WTC11 (cell line): ENCODE measurements around the gene ASB5. TPM values are rescaled to one million over a fixed set of nuclear protein-coding genes. Genes with fewer than 3 reads are reported as not detected.

Experiments used
- ATAC-seq: fragments of 200-7000 bp; cut with Tn5 transposase; 2 replicates; pipeline ENCODE4 v1.10.0; 2021; ENCODE audit warnings: mild to moderate bottlenecking, moderate library complexity
- CTCF ChIA-PET: fragments of 300-600 bp; sonication (Branson Sonifier 250); formaldehyde crosslinking; loops from one replicate; lab custom pipeline; 2021; ENCODE audit warnings: antibody characterized with exemption; lab: Charles Lee
- POLR2A ChIA-PET: fragments of 350-600 bp; sonication (Branson Sonifier 250); formaldehyde crosslinking; loops from one replicate; lab custom pipeline; 2021; ENCODE audit warnings: antibody characterized with exemption; lab: Charles Lee
- DNase-seq: peaks from one replicate; pipeline ENCODE4 v3.0.0; 2021; ENCODE audit warnings: low spot score
- H3K27ac Mint-ChIP-seq: 2 replicates; pipeline ENCODE4 v1.8.0; 2021; ENCODE audit warnings: mixed read lengths
- H3K27me3 Mint-ChIP-seq: 2 replicates; pipeline ENCODE4 v1.8.0; 2021; ENCODE audit warnings: low read depth, mild to moderate bottlenecking, moderate library complexity, mixed read lengths
- H3K36me3 Mint-ChIP-seq: 2 replicates; pipeline ENCODE4 v1.8.0; 2021; ENCODE audit warnings: mixed read lengths
- H3K4me1 Mint-ChIP-seq: 2 replicates; pipeline ENCODE4 v1.8.0; 2022; ENCODE audit warnings: mixed read lengths
- H3K4me3 Mint-ChIP-seq: 2 replicates; pipeline ENCODE4 v1.8.0; 2021; ENCODE audit warnings: mild to moderate bottlenecking, moderate library complexity, mixed read lengths
- H3K9me3 Mint-ChIP-seq: 2 replicates; pipeline ENCODE4 v1.8.0; 2021; ENCODE audit warnings: mixed read lengths
- CREB1 ChIP-seq: sonication (generic); formaldehyde crosslinking; IDR thresholded peaks from 2 replicates; pipeline ENCODE4 v1.8.0; 2023; ENCODE audit warnings: mild to moderate bottlenecking, missing genetic modification reagents
- ELF4 ChIP-seq: sonication (generic); formaldehyde crosslinking; IDR thresholded peaks from 2 replicates; pipeline ENCODE4 v1.8.1; 2022; ENCODE audit warnings: low read depth, mild to moderate bottlenecking, moderate library complexity, missing genetic modification reagents
- FOXJ3 ChIP-seq: sonication (generic); formaldehyde crosslinking; IDR thresholded peaks from 2 replicates; pipeline ENCODE4 v1.9.0; 2021; ENCODE audit warnings: missing genetic modification reagents, mild to moderate bottlenecking, borderline replicate concordance
- IRF2 ChIP-seq: sonication (generic); formaldehyde crosslinking; IDR thresholded peaks from 2 replicates; pipeline ENCODE4 v1.8.0; 2022; ENCODE audit warnings: low read depth, missing genetic modification reagents, borderline replicate concordance
- JUN ChIP-seq: sonication (generic); formaldehyde crosslinking; IDR thresholded peaks from 2 replicates; pipeline ENCODE4 v1.8.0; 2023; ENCODE audit warnings: mild to moderate bottlenecking, missing genetic modification reagents
- NFYB ChIP-seq: sonication (generic); formaldehyde crosslinking; conservative IDR thresholded peaks from 2 replicates; pipeline ENCODE4 v1.8.0; 2022; ENCODE audit warnings: low read depth, missing genetic modification reagents
- NR1H2 ChIP-seq: sonication (generic); formaldehyde crosslinking; IDR thresholded peaks from 2 replicates; pipeline ENCODE4 v1.9.0; 2021; ENCODE audit warnings: mild to moderate bottlenecking, moderate library complexity, missing genetic modification reagents
- SOX15 ChIP-seq: fragments of 250-450 bp; sonication (Bioruptor Pico); IDR thresholded peaks from 2 replicates; pipeline ENCODE4 v1.9.0; 2021; ENCODE audit warnings: mild to moderate bottlenecking
- TEAD1 ChIP-seq: sonication (generic); formaldehyde crosslinking; IDR thresholded peaks from 2 replicates; pipeline ENCODE4 v1.8.0; 2022; ENCODE audit warnings: mild to moderate bottlenecking, missing genetic modification reagents
- ZNF416 ChIP-seq: fragments of 250-450 bp; sonication (Bioruptor Pico); IDR thresholded peaks from 2 replicates; pipeline ENCODE4 v1.9.0; 2021; ENCODE audit warnings: mild to moderate bottlenecking, inconsistent platforms
- total RNA-seq: library from RNA; stranded (reverse); gene quantifications from 3 replicates; pipeline ENCODE4 v1.2.3, GENCODE V29; 2021
- TF ChIP-seq, protein P1 (sequence below): sonication (generic); formaldehyde crosslinking; IDR thresholded peaks from 2 replicates; pipeline ENCODE4 v1.8.1; 2023; ENCODE audit warnings: mild to moderate bottlenecking, moderate library complexity, missing genetic modification reagents
- TF ChIP-seq, protein P2 (sequence below): fragments of 250-450 bp; sonication (Bioruptor Pico); IDR thresholded peaks from 2 replicates; pipeline ENCODE4 v1.9.0; 2021; ENCODE audit warnings: mild to moderate bottlenecking
- TF ChIP-seq, protein P3 (sequence below): sonication (generic); formaldehyde crosslinking; IDR thresholded peaks from 2 replicates; pipeline ENCODE4 v1.8.0; 2023; ENCODE audit warnings: missing genetic modification reagents
- TF ChIP-seq, protein P4 (sequence below): sonication (generic); formaldehyde crosslinking; conservative IDR thresholded peaks from 2 replicates; pipeline ENCODE4 v1.8.1; 2023; ENCODE audit warnings: mild to moderate bottlenecking, low read depth, missing genetic modification reagents, moderate library complexity
- TF ChIP-seq, protein P5 (sequence below): sonication (generic); formaldehyde crosslinking; IDR thresholded peaks from 2 replicates; pipeline ENCODE4 v1.8.1; 2022; ENCODE audit warnings: low read depth, mild to moderate bottlenecking, moderate library complexity, missing genetic modification reagents, borderline replicate concordance
- TF ChIP-seq, protein P6 (sequence below): sonication (generic); formaldehyde crosslinking; IDR thresholded peaks from 2 replicates; pipeline ENCODE4 v1.8.1; 2022; ENCODE audit warnings: low read depth, missing genetic modification reagents, borderline replicate concordance
- TF ChIP-seq, protein P7 (sequence below): fragments of 250-450 bp; sonication (Bioruptor Pico); conservative IDR thresholded peaks from 2 replicates; pipeline ENCODE4 v1.9.0; 2021; ENCODE audit warnings: mild to moderate bottlenecking

ASB5 gene
- total RNA-seq, 1 experiment from 2014 or later, result not detected

DNA sequence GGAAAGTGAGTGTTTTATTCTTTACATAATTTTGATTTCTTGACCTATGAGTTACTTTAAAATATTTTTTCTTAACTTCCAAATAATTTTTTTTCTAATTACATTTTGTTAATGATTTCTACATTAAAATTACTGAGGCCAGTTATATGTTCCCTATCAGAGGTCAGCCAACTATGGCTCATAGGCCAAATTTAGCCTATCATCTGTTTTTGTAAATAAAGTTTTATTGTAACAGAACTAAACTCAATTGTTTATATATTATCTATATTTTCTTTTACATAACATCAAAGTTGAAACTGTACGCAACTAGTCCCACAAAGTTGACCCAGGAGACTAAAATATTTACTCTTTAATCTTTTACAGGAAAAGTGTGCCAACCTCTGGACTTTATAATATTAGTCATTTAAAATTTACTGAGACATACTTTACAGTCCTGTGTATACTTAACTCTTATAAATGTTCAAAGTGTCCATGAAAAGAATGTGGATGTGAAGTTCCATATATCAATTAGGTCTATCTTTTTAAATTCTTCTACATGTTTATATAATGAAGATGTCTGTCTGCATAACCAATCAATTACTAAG lies 26.2 kb downstream of the ASB5 start:
- H3K27me3 Mint-ChIP-seq, result no peaks in the 10 kb centered on the region
- TF ChIP-seq, protein P1, sequence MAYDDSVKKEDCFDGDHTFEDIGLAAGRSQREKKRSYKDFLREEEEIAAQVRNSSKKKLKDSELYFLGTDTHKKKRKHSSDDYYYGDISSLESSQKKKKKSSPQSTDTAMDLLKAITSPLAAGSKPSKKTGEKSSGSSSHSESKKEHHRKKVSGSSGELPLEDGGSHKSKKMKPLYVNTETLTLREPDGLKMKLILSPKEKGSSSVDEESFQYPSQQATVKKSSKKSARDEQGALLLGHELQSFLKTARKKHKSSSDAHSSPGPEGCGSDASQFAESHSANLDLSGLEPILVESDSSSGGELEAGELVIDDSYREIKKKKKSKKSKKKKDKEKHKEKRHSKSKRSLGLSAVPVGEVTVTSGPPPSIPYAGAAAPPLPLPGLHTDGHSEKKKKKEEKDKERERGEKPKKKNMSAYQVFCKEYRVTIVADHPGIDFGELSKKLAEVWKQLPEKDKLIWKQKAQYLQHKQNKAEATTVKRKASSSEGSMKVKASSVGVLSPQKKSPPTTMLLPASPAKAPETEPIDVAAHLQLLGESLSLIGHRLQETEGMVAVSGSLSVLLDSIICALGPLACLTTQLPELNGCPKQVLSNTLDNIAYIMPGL, result no peak
- TF ChIP-seq JUN (CRISPR knock-in tag) (no peak), NFYB (CRISPR knock-in tag) (no peak), FOXJ3 (CRISPR knock-in tag) (no peak), CREB1 (no peak)
- TF ChIP-seq, protein P2, sequence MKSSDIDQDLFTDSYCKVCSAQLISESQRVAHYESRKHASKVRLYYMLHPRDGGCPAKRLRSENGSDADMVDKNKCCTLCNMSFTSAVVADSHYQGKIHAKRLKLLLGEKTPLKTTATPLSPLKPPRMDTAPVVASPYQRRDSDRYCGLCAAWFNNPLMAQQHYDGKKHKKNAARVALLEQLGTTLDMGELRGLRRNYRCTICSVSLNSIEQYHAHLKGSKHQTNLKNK (CRISPR knock-in tag), result no peak
- TF ChIP-seq, protein P3, sequence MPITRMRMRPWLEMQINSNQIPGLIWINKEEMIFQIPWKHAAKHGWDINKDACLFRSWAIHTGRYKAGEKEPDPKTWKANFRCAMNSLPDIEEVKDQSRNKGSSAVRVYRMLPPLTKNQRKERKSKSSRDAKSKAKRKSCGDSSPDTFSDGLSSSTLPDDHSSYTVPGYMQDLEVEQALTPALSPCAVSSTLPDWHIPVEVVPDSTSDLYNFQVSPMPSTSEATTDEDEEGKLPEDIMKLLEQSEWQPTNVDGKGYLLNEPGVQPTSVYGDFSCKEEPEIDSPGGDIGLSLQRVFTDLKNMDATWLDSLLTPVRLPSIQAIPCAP (CRISPR knock-in tag), result no peak
- TF ChIP-seq, all 79 proteins: peak for 0
- H3K4me3 Mint-ChIP-seq, result no peak overlapping the region
- POLR2A ChIA-PET, result no interaction called here
- CTCF ChIA-PET, result no interaction called here
- ATAC-seq (no peak), DNase-seq (no peak)
- H3K36me3 Mint-ChIP-seq, result no peaks in the 10 kb centered on the region
- H3K9me3 Mint-ChIP-seq, result peaks cover 5% of the 10 kb centered on the region; the same call in 1 of the 2 replicates
- no peak overlapping the region for H3K27ac Mint-ChIP-seq
- peaks cover 10% of the 10 kb centered on the region for H3K4me1 Mint-ChIP-seq

DNA sequence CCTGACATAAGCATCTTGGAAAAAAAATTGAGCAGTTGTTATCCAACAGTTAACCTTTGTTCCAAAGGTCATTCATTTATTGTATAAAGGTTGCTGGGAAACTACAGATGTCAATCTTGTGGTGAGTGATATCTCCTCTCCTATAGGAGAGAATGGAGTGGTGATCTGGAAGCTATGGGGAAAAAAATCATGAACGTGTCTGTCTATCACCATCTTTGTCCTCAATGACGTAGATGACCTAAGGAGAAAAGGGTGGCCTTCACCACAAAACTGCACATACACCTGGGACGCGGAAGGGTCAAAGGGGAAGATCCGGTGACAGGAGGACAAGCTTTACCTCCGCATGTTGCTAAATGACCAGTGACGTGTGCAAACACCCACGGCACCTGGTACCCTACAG lies 27.3 kb downstream of the ASB5 start:
- Mint-ChIP-seq H3K4me1 (peaks cover 15% of the 10 kb centered on the region), H3K36me3 (no peaks in the 10 kb centered on the region), H3K4me3 (no peak overlapping the region), H3K9me3 (peaks cover 5% of the 10 kb centered on the region; the same call in 1 of the 2 replicates), H3K27me3 (no peaks in the 10 kb centered on the region), H3K27ac (no peak overlapping the region)
- CTCF ChIA-PET, result no interaction called here
- POLR2A ChIA-PET, result no interaction called here
- ATAC-seq (no peak), DNase-seq (no peak)
- TF ChIP-seq IRF2 (CRISPR knock-in tag) (no peak), SOX15 (CRISPR knock-in tag) (no peak)
- TF ChIP-seq, protein P4, sequence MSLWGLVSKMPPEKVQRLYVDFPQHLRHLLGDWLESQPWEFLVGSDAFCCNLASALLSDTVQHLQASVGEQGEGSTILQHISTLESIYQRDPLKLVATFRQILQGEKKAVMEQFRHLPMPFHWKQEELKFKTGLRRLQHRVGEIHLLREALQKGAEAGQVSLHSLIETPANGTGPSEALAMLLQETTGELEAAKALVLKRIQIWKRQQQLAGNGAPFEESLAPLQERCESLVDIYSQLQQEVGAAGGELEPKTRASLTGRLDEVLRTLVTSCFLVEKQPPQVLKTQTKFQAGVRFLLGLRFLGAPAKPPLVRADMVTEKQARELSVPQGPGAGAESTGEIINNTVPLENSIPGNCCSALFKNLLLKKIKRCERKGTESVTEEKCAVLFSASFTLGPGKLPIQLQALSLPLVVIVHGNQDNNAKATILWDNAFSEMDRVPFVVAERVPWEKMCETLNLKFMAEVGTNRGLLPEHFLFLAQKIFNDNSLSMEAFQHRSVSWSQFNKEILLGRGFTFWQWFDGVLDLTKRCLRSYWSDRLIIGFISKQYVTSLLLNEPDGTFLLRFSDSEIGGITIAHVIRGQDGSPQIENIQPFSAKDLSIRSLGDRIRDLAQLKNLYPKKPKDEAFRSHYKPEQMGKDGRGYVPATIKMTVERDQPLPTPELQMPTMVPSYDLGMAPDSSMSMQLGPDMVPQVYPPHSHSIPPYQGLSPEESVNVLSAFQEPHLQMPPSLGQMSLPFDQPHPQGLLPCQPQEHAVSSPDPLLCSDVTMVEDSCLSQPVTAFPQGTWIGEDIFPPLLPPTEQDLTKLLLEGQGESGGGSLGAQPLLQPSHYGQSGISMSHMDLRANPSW (CRISPR knock-in tag), result no peak

DNA sequence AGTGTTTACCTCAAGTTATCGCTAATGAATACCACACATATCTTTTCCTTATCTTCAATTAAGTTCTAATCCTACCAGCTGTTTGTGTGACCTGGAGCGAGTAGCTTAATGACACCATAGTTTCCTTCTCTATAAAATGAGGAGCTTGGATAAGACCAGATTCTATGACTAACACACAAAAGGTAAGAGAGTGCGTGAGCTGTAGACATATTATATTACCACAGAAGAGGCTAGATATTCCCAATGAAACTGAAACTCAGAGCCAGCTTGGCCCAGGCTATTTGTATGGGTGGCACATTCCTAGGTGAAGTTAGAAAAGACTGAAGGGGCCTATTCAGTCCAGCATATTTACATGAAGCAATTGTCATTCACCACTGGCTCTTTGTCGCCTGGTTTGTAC lies 30.2 kb downstream of the ASB5 start:
- no peak overlapping the region for H3K27ac Mint-ChIP-seq
- ChIA-PET POLR2A (no interaction called here), CTCF (no interaction called here)
- no peaks in the 10 kb centered on the region for H3K27me3 Mint-ChIP-seq
- peaks cover 22% of the 10 kb centered on the region for H3K4me1 Mint-ChIP-seq
- no peaks in the 10 kb centered on the region for H3K36me3 Mint-ChIP-seq
- DNase-seq (no peak), ATAC-seq (peak; percentile 28; the same call in 1 of the 2 replicates)
- H3K9me3 Mint-ChIP-seq, result 0 out of 2 replicates have a peak, but pooled peaks cover 5% of the 10 kb centered on the region
- TF ChIP-seq, protein P5, sequence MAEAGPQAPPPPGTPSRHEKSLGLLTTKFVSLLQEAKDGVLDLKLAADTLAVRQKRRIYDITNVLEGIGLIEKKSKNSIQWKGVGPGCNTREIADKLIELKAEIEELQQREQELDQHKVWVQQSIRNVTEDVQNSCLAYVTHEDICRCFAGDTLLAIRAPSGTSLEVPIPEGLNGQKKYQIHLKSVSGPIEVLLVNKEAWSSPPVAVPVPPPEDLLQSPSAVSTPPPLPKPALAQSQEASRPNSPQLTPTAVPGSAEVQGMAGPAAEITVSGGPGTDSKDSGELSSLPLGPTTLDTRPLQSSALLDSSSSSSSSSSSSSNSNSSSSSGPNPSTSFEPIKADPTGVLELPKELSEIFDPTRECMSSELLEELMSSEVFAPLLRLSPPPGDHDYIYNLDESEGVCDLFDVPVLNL, result no peak
- no peak overlapping the region for H3K4me3 Mint-ChIP-seq

DNA sequence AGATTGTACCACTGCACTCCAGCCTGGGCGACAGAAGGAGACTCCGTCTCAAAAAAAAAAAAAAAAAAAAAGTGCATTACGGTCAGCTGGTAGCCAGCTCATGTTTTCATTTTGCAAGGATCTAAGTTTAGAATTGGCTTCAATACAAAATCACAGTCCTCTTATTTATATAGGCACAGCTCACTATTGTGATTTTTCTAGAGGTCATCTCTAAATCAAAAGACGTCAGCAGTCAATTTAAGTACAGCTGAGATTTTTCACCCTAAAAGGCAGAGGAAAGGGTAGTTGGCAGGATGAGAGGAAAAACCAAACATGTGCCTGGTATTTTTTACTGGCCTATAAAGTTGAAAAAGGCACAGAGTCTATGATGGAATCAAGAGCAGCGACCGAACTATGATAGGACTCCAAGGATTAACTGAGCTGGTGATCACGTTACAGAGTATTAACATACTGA lies 30.8 kb downstream of the ASB5 start:
- DNase-seq (no peak), ATAC-seq (no peak)
- POLR2A ChIA-PET, result interaction anchor here (0.6 to 0.7 kb wide), 2 partner anchors 24 to 67 kb away, joined by 3 to 4 read pairs; no protein-coding TSS in a partner anchor
- CTCF ChIA-PET, result interaction anchor here (0.7 kb wide), 1 partner anchor 472 kb away, joined by 4 read pairs; no protein-coding TSS in a partner anchor
- H3K27me3 Mint-ChIP-seq, result no peaks in the 10 kb centered on the region
- H3K4me3 Mint-ChIP-seq, result no peak overlapping the region
- H3K9me3 Mint-ChIP-seq, result 0 out of 2 replicates have a peak, but pooled peaks cover 5% of the 10 kb centered on the region
- no peaks in the 10 kb centered on the region for H3K36me3 Mint-ChIP-seq
- peaks cover 25% of the 10 kb centered on the region for H3K4me1 Mint-ChIP-seq
- 0 out of 2 replicates have a peak overlapping the region, but pooled peaks have one; percentile 14 for H3K27ac Mint-ChIP-seq
- TF ChIP-seq NR1H2 (CRISPR knock-in tag) (no peak), ELF4 (CRISPR knock-in tag) (no peak), ZNF416 (CRISPR knock-in tag) (no peak), NFYB (CRISPR knock-in tag) (no peak), TEAD1 (CRISPR knock-in tag) (no peak)
- TF ChIP-seq, protein P6, sequence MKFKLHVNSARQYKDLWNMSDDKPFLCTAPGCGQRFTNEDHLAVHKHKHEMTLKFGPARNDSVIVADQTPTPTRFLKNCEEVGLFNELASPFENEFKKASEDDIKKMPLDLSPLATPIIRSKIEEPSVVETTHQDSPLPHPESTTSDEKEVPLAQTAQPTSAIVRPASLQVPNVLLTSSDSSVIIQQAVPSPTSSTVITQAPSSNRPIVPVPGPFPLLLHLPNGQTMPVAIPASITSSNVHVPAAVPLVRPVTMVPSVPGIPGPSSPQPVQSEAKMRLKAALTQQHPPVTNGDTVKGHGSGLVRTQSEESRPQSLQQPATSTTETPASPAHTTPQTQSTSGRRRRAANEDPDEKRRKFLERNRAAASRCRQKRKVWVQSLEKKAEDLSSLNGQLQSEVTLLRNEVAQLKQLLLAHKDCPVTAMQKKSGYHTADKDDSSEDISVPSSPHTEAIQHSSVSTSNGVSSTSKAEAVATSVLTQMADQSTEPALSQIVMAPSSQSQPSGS (CRISPR knock-in tag), result no peak
- TF ChIP-seq, protein P7, sequence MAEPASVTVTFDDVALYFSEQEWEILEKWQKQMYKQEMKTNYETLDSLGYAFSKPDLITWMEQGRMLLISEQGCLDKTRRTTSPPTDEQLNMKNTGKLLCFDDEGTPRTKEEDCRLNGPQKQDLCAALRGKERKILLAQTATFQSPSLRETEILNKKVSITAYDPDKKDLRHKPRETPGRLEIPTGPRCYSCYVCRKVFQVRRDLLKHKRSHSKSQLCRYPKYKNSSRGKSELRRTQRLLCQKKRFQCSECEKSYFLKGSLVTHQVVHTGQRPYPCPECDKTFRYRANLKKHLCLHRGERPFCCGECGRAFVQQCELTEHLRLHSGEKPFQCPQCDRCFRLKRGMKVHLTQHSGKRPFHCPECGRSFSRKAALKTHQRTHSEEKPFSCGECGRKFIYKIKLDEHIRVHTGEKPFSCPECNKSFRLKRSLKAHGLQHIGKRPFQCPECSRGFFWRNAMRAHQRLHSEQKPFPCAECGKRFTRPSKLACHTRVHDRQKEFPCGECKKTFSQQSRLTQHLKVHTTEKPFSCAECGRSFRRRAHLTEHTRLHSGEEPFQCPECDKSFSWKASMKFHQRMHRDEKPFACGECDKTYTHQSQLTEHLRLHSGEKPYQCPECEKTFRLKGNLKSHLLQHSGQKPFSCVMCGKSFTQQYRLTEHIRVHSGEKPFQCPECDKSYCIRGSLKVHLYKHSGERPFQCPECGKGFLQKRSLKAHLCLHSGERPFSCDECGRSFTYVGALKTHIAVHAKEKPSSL (CRISPR knock-in tag), result no peak
